Panc1 (cell line): ENCODE results near the gene FFAR1. TPM values are rescaled to one million over a fixed set of nuclear protein-coding genes. Genes with fewer than 3 reads are reported as not detected.

Experiments used
- ATAC-seq: fragments of 200-7000 bp; cut with Tn5 transposase; 2 replicates; pipeline ENCODE4 v1.9.1; 2020; ENCODE audit warnings: mild to moderate bottlenecking, moderate library complexity
- BruUV-seq: library from RNA; stranded (reverse); fragments of 400-500 nt; replicated peaks from 2 replicates; lab custom pipeline; 2021; lab: Mats Ljungman, UMichigan
- CTCF ChIA-PET: fragments of 300-600 bp; sonication (Branson Sonifier 250); formaldehyde crosslinking; loops from one replicate; lab custom pipeline; 2022; ENCODE audit warnings: antibody characterized with exemption; lab: Charles Lee
- POLR2A ChIA-PET: fragments of 300-600 bp; sonication (Branson Sonifier 250); formaldehyde crosslinking; loops from one replicate; lab custom pipeline; 2022; ENCODE audit warnings: antibody characterized with exemption; lab: Charles Lee
- DNase-seq: peaks from one replicate; pipeline ENCODE4 v3.0.0-alpha.2; 2010; ENCODE audit warnings: low read depth, low spot score
- H3K27ac ChIP-seq: 2 replicates; pipeline ENCODE4 v1.5.1; 2011; ENCODE audit warnings: mild to moderate bottlenecking, low read length, inconsistent platforms
- H3K27me3 ChIP-seq: fragments of 200-500 bp; sonication (Bioruptor generic); 2 replicates; pipeline ENCODE4 v1.6.0; 2014; ENCODE audit warnings: low read length, inconsistent platforms; ENCODE audit not compliant: control insufficient read depth, insufficient read depth
- H3K36me3 ChIP-seq: fragments of 200-500 bp; sonication (Bioruptor generic); 2 replicates; pipeline ENCODE4 v1.5.1; 2014; ENCODE audit warnings: inconsistent platforms, mild to moderate bottlenecking, low read length, moderate library complexity; ENCODE audit not compliant: control insufficient read depth, insufficient read depth
- H3K4me1 ChIP-seq: 2 replicates; pipeline ENCODE4 v1.5.1; 2011; ENCODE audit warnings: inconsistent platforms, mild to moderate bottlenecking, low read length, moderate library complexity; ENCODE audit not compliant: control insufficient read depth, insufficient read depth
- H3K4me3 ChIP-seq, 2 experiments: 2 replicates each; pipeline ENCODE4 v1.5.1; 2011 to 2012; ENCODE audit warnings: low read depth in 2 of 2, low read length in 2 of 2, mild to moderate bottlenecking in 2 of 2, inconsistent platforms in 1 of 2, moderate library complexity in 1 of 2
- H3K9me3 ChIP-seq: fragments of 200-500 bp; sonication (Bioruptor generic); 2 replicates; pipeline ENCODE4 v1.5.1; 2014; ENCODE audit warnings: low read depth, mild to moderate bottlenecking, inconsistent platforms, low read length, moderate library complexity; ENCODE audit not compliant: control insufficient read depth, insufficient read depth
- CTCF ChIP-seq: fragments of 450-650 bp; IDR thresholded peaks from 2 replicates; pipeline ENCODE4 v1.5.1; 2017; ENCODE audit warnings: mild to moderate bottlenecking
- POLR2AphosphoS5 ChIP-seq: IDR thresholded peaks from 2 replicates; pipeline ENCODE4 v1.6.1; 2012; ENCODE audit warnings: mild to moderate bottlenecking, low read depth, low read length, moderate library complexity
- REST ChIP-seq, 2 experiments: IDR thresholded peaks; 2 replicates each; pipeline ENCODE4 v1.6.1; 2011 to 2012; ENCODE audit warnings: low read depth in 2 of 2, control low read depth in 1 of 2, low read length in 1 of 2, mild to moderate bottlenecking in 1 of 2, moderate library complexity in 1 of 2; ENCODE audit not compliant: insufficient read depth in 1 of 2
- SIN3A ChIP-seq: IDR thresholded peaks from 2 replicates; pipeline ENCODE4 v1.6.1; 2012; ENCODE audit warnings: low read depth, mild to moderate bottlenecking, low read length, moderate library complexity, borderline replicate concordance; ENCODE audit not compliant: insufficient read depth
- TCF7L2 ChIP-seq: IDR thresholded peaks from 2 replicates; pipeline ENCODE4 v1.6.1; 2011; ENCODE audit warnings: mild to moderate bottlenecking, low read depth, low read length, inconsistent platforms
- in situ Hi-C: cut with HindIII; loops from 2 replicates; pipeline ENCODE4 v1.10.0; 2016; ENCODE audit warnings: low sequenced_read_pairs, low pct_unique_long_range_greater_than_20kb
- intact Hi-C: fragments of 100-400 bp; cut with micrococcal nuclease; formaldehyde crosslinking; loops from one replicate; pipeline ENCODE4 v1.10.0; 2022; ENCODE audit not compliant: unreplicated experiment
- total RNA-seq: library from RNA; stranded (reverse); gene quantifications from one replicate; pipeline ENCODE4 v1.2.1, GENCODE V29; 2021; ENCODE audit not compliant: unreplicated experiment

Gene FFAR1
- total RNA-seq, 1 experiment from 2014 or later: not detected

DNA sequence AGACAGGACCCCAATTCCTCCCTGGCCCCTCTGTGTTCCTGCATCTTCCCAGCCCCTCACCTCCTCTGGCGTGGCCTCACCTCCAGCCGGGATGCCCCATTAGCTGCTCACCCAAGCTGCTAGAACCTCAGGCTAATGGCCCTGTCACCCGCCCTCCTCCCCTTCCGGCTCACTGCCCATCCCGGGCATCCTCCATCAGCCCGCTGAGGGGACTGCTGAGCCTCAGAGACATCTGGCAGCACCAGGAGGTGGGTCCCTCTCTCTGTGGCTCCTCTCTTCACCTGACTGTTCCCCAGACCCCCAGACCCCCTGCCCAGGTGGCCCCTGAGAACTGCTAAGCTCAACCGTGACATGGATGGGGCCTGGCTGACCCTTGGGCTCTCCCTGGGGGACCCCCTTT is 2.9 kb downstream of the FFAR1 start:
- TF ChIP-seq POLR2AphosphoS5: no peak
- Histone ChIP-seq H3K36me3 (no peaks in the 10 kb centered on the region), H3K27ac (no peak overlapping the region), H3K9me3 (no peaks in the 10 kb centered on the region), H3K4me3 (no peak overlapping the region), H3K4me1 (no peaks in the 10 kb centered on the region), H3K27me3 (peaks cover 4% of the 10 kb centered on the region; the same call in 1 of the 2 replicates)
- ATAC-seq (no peak), DNase-seq (no peak)
- intact Hi-C loops (loop anchor here (10.0 kb wide), 1 partner anchor 144 kb away; the partner anchor contains the start of gene KRTDAP), in situ Hi-C loops (no loop called here)
- no TSS peak for BruUV-seq
- POLR2A ChIA-PET: interaction anchor here (0.5 kb wide), 1 partner anchor 15 kb away, joined by 9 read pairs; no protein-coding TSS in a partner anchor
- CTCF ChIA-PET: no interaction called here

- POLR2A ChIA-PET: no interaction called here
- no peak overlapping the region for H3K4me3 ChIP-seq
- ATAC-seq (no peak), DNase-seq (no peak)
- TF ChIP-seq TCF7L2: no peak
- no peak for TF ChIP-seq CTCF
- no peak for TF ChIP-seq POLR2AphosphoS5
- H3K4me1 ChIP-seq: no peaks in the 10 kb centered on the region
- CTCF ChIA-PET: interaction anchor here (0.5 to 2.7 kb wide), 3 partner anchors 118 to 284 kb away, joined by 3 to 23 read pairs (median 17); no protein-coding TSS in a partner anchor
- intact Hi-C loops (loop anchor here (10.0 kb wide), 1 partner anchor 143 kb away; the partner anchor contains the start of gene KRTDAP), in situ Hi-C loops (no loop called here)
- H3K27me3 ChIP-seq: 0 out of 2 replicates have a peak, but pooled peaks cover 4% of the 10 kb centered on the region
- H3K36me3 ChIP-seq: no peaks in the 10 kb centered on the region
- no peaks in the 10 kb centered on the region for H3K9me3 ChIP-seq
- no peak overlapping the region for H3K27ac ChIP-seq
- BruUV-seq: no TSS peak
Observed at GRCh38 chr19:35351411-35352176, 3.9 kb downstream of the FFAR1 start.

DNA sequence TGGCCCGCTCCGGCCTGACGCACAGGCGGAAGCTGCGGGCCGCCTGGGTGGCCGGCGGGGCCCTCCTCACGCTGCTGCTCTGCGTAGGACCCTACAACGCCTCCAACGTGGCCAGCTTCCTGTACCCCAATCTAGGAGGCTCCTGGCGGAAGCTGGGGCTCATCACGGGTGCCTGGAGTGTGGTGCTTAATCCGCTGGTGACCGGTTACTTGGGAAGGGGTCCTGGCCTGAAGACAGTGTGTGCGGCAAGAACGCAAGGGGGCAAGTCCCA is 4.4 kb downstream of the FFAR1 start:
- BruUV-seq: no TSS peak
- Histone ChIP-seq H3K9me3 (no peaks in the 10 kb centered on the region), H3K27me3 (0 out of 2 replicates have a peak, but pooled peaks cover 4% of the 10 kb centered on the region), H3K36me3 (no peaks in the 10 kb centered on the region), H3K4me3 (no peak overlapping the region), H3K27ac (no peak overlapping the region), H3K4me1 (no peaks in the 10 kb centered on the region)
- no peak for ATAC-seq
- ChIA-PET CTCF (interaction anchor here (0.5 to 2.7 kb wide), 7 partner anchors 117 to 578 kb away, joined by 3 to 23 read pairs (median 5); no protein-coding TSS in a partner anchor), POLR2A (no interaction called here)
- no peak for DNase-seq
- in situ Hi-C loops (no loop called here), intact Hi-C loops (loop anchor here (10.0 kb wide), 1 partner anchor 143 kb away; the partner anchor contains the start of gene KRTDAP)
- TF ChIP-seq CTCF: no peak
- no peak for TF ChIP-seq POLR2AphosphoS5
- TF ChIP-seq TCF7L2: no peak
- TF ChIP-seq REST (IDR thresholded peaks at IDR 0.05; ENCODE audit: insufficient read depth in 1 of 2, low read depth in 2 of 2, low read length in 1 of 2): no peak
- no peak for TF ChIP-seq SIN3A
